Osteocyte (in vitro differentiated cells): ENCODE measurements around the gene IMPG2. TPM values are rescaled to one million over a fixed set of nuclear protein-coding genes. Genes with fewer than 3 reads are reported as not detected.
A peak's percentile ranks its signal among the peaks of the same experiment; 100 is the strongest.

ENCODE experiments used
- DNase-seq: peaks from one replicate; pipeline ENCODE4 v3.0.0; 2021; ENCODE audit warnings: mixed read lengths; ENCODE audit not compliant: unreplicated experiment; ENCODE audit errors: extremely low spot score
- H3K27ac Mint-ChIP-seq: one replicate; pipeline ENCODE4 v1.8.0; 2021; ENCODE audit warnings: mild to moderate bottlenecking, mixed read lengths; ENCODE audit not compliant: unreplicated experiment
- H3K27me3 Mint-ChIP-seq: one replicate; pipeline ENCODE4 v1.8.0; 2021; ENCODE audit warnings: mixed read lengths; ENCODE audit not compliant: unreplicated experiment
- H3K36me3 Mint-ChIP-seq: one replicate; pipeline ENCODE4 v1.8.0; 2021; ENCODE audit warnings: mixed read lengths; ENCODE audit not compliant: unreplicated experiment
- H3K4me1 Mint-ChIP-seq: one replicate; pipeline ENCODE4 v1.8.0; 2021; ENCODE audit warnings: mixed read lengths; ENCODE audit not compliant: unreplicated experiment
- H3K4me3 Mint-ChIP-seq: one replicate; pipeline ENCODE4 v1.8.0; 2021; ENCODE audit warnings: mild to moderate bottlenecking, moderate library complexity, mixed read lengths; ENCODE audit not compliant: unreplicated experiment
- H3K9me3 Mint-ChIP-seq: one replicate; pipeline ENCODE4 v1.8.0; 2021; ENCODE audit warnings: mixed read lengths; ENCODE audit not compliant: unreplicated experiment
- CTCF ChIP-seq: fragments of 200-600 bp; sonication (generic); IDR thresholded peaks from 2 replicates; pipeline ENCODE4 v1.5.0; 2021; ENCODE audit warnings: antibody characterized with exemption, mild to moderate bottlenecking, moderate library complexity
- total RNA-seq: library from RNA; stranded (reverse); gene quantifications from 2 replicates; pipeline ENCODE4 v1.2.1, GENCODE V29; 2021

IMPG2 gene
- total RNA-seq, 1 donor from 2014 or later: 0.73 TPM

- H3K9me3 Mint-ChIP-seq: no peaks in the 10 kb centered on the region
- H3K27me3 Mint-ChIP-seq: peaks cover 5% of the 10 kb centered on the region
- H3K36me3 Mint-ChIP-seq: peaks cover 4% of the 10 kb centered on the region
- TF ChIP-seq CTCF: no peak
- DNase-seq: no peak
- no peak overlapping the region for H3K27ac Mint-ChIP-seq
- peaks cover 3% of the 10 kb centered on the region for H3K4me1 Mint-ChIP-seq
- no peak overlapping the region for H3K4me3 Mint-ChIP-seq
Observed at GRCh38 chr3:101203411-101203810, 117.0 kb downstream of the IMPG2 start.

- TF ChIP-seq CTCF: no peak
- H3K36me3 Mint-ChIP-seq: peaks cover 4% of the 10 kb centered on the region
- H3K27me3 Mint-ChIP-seq: peaks cover under 1% of the 10 kb centered on the region
- H3K4me1 Mint-ChIP-seq: peaks cover 3% of the 10 kb centered on the region
- H3K27ac Mint-ChIP-seq: no peak overlapping the region
- DNase-seq: no peak
- no peak overlapping the region for H3K4me3 Mint-ChIP-seq
- H3K9me3 Mint-ChIP-seq: no peaks in the 10 kb centered on the region
Observed at GRCh38 chr3:101202640-101203039, 117.7 kb downstream of the IMPG2 start.

- Mint-ChIP-seq H3K36me3 (peaks cover 2% of the 10 kb centered on the region), H3K4me3 (no peak overlapping the region), H3K27ac (no peak overlapping the region), H3K4me1 (peaks cover 9% of the 10 kb centered on the region), H3K27me3 (no peaks in the 10 kb centered on the region), H3K9me3 (no peaks in the 10 kb centered on the region)
- TF ChIP-seq CTCF: no peak
- DNase-seq: no peak
Observed at GRCh38 chr3:101200461-101200860, 119.9 kb downstream of the IMPG2 start.

- Mint-ChIP-seq H3K27ac (peak overlapping the region; percentile 47), H3K36me3 (no peaks in the 10 kb centered on the region), H3K9me3 (no peaks in the 10 kb centered on the region), H3K4me1 (peaks cover 28% of the 10 kb centered on the region), H3K4me3 (no peak overlapping the region), H3K27me3 (no peaks in the 10 kb centered on the region)
- TF ChIP-seq CTCF: peak; percentile 84
- no peak for DNase-seq
Observed at GRCh38 chr3:101195951-101196713, 124.2 kb downstream of the IMPG2 start.

GRCh38 chr3:101194392-101194791 is 126.0 kb downstream of the IMPG2 start:
- Mint-ChIP-seq H3K36me3 (no peaks in the 10 kb centered on the region), H3K4me1 (peaks cover 28% of the 10 kb centered on the region), H3K27ac (peak overlapping the region; percentile 45), H3K4me3 (no peak overlapping the region), H3K9me3 (no peaks in the 10 kb centered on the region), H3K27me3 (no peaks in the 10 kb centered on the region)
- no peak for DNase-seq
- TF ChIP-seq CTCF: no peak
